CD8-positive, alpha-beta memory T cell (primary cell): Measurements from ENCODE around the gene CDK1. TPM values are rescaled to one million over a fixed set of nuclear protein-coding genes. Genes with fewer than 3 reads are reported as not detected.
A peak's percentile ranks its signal among the peaks of the same experiment; 100 is the strongest.

Source experiments
- CTCF ChIA-PET: fragments of 350-600 bp; sonication (Branson Sonifier 250); formaldehyde crosslinking; loops from one replicate; lab custom pipeline; 2021; ENCODE audit warnings: antibody characterized with exemption; lab: Charles Lee
- POLR2A ChIA-PET: fragments of 350-600 bp; sonication (Branson Sonifier 250); formaldehyde crosslinking; loops from one replicate; lab custom pipeline; 2021; ENCODE audit warnings: antibody characterized with exemption; lab: Charles Lee
- DNase-seq, 5 donors: peaks; one replicate each; pipeline versions ENCODE4 v3.0.0 to v3.0.0-alpha.2; 2020 to 2022; ENCODE audit warnings: mixed read lengths in 1 of 5
- H3K27ac ChIP-seq: one replicate; pipeline ENCODE4 v1.7.0; 2013; ENCODE audit warnings: low read depth, mild to moderate bottlenecking, low read length, moderate library complexity
- H3K27me3 ChIP-seq: 2 replicates; pipeline ENCODE4 v1.7.0; 2013; ENCODE audit warnings: low read length, mild to moderate bottlenecking; ENCODE audit not compliant: insufficient read depth, poor library complexity, severe bottlenecking
- H3K36me3 ChIP-seq: 2 replicates; pipeline ENCODE4 v1.7.0; 2013; ENCODE audit warnings: mild to moderate bottlenecking, low read length, moderate library complexity; ENCODE audit not compliant: insufficient read depth
- H3K4me1 ChIP-seq: 2 replicates; pipeline ENCODE4 v1.7.0; 2013; ENCODE audit warnings: mild to moderate bottlenecking, low read length, moderate library complexity; ENCODE audit not compliant: insufficient read depth
- H3K4me3 ChIP-seq: 2 replicates; pipeline ENCODE4 v1.7.0; 2013; ENCODE audit warnings: mild to moderate bottlenecking, low read length
- H3K9me3 ChIP-seq: 2 replicates; pipeline ENCODE4 v1.7.0; 2013; ENCODE audit warnings: mild to moderate bottlenecking, low read length
- H3K27ac Mint-ChIP-seq, 8 donors: one replicate each; pipeline ENCODE4 v1.8.0; 2020 to 2021; ENCODE audit warnings: mixed read lengths in 8 of 8, mild to moderate bottlenecking in 6 of 8, inconsistent platforms in 3 of 8, moderate library complexity in 3 of 8
- H3K27me3 Mint-ChIP-seq, 2 donors: one replicate each; pipeline ENCODE4 v1.8.0; 2020 to 2021; ENCODE audit warnings: mixed read lengths in 2 of 2, mild to moderate bottlenecking in 1 of 2, moderate library complexity in 1 of 2
- H3K36me3 Mint-ChIP-seq, 3 donors: one replicate each; pipeline ENCODE4 v1.8.0; 2020 to 2021; ENCODE audit warnings: mixed read lengths in 3 of 3, inconsistent platforms in 1 of 3, mild to moderate bottlenecking in 1 of 3
- H3K4me1 Mint-ChIP-seq, 3 donors: one replicate each; pipeline ENCODE4 v1.8.0; 2020 to 2021; ENCODE audit warnings: mixed read lengths in 3 of 3, inconsistent platforms in 1 of 3, mild to moderate bottlenecking in 1 of 3
- H3K4me3 Mint-ChIP-seq, 7 donors: one replicate each; pipeline ENCODE4 v1.8.0; 2020 to 2021; ENCODE audit warnings: mixed read lengths in 7 of 7, mild to moderate bottlenecking in 6 of 7, moderate library complexity in 4 of 7, inconsistent platforms in 2 of 7
- H3K9me3 Mint-ChIP-seq, 5 donors: one replicate each; pipeline ENCODE4 v1.8.0; 2020 to 2022; ENCODE audit warnings: mixed read lengths in 5 of 5, mild to moderate bottlenecking in 3 of 5, moderate library complexity in 2 of 5, inconsistent platforms in 1 of 5
- polyA plus RNA-seq: library from polyadenylated mRNA; unstranded; fragments of 300-500 nt; fragmentation: Illumina TruSeq; gene quantifications from one replicate; pipeline ENCODE4 v1.2.3, GENCODE V29; 2021
- total RNA-seq, 2 experiments: library from RNA; stranded (reverse); gene quantifications; one replicate each; pipeline ENCODE4 v1.2.3, GENCODE V29; 2021

CDK1 gene
- total and polyA plus RNA-seq, 3 experiments from 2014 or later, result 0.52 to 68.8 (median 67.9) TPM

DNA sequence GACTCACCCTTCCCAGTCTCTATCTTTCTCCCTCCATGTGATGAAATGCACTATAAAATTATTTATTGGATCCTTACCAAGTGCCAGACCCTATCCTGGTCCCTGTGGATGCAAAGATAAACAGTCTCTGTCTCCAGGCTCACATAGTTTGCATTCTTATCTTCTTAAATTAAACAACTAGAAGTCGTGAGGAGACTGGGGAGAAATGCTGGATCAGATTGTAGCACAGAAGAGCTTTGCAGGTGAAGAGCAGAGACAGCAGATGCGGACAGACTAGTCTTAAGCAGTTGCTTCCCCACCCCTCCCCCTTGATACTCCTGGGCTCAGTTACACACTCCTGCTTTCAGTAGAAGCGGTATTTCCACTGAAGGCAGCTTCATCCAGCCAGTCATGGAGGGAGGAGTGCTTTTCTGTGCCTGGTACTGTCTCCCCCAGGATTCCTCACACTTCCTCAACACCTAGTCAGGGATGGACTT, 20.8 kb upstream of the CDK1 start:
- H3K4me1 Mint-ChIP-seq, result no peaks in the 10 kb centered on the region
- peaks cover 23 to 43% of the 10 kb centered on the region in 2 donors for H3K27me3 Mint-ChIP-seq
- no peak overlapping the region for H3K4me3 ChIP-seq
- CTCF ChIA-PET, result interaction anchor here (1.0 kb wide), 1 partner anchor 9 kb away, joined by 3 read pairs; no protein-coding TSS in a partner anchor
- H3K4me1 ChIP-seq, result no peaks in the 10 kb centered on the region
- no peaks in the 10 kb centered on the region for H3K27me3 ChIP-seq
- H3K27ac Mint-ChIP-seq, result no peak overlapping the region
- no peak overlapping the region for H3K27ac ChIP-seq
- no peak overlapping the region for H3K4me3 Mint-ChIP-seq
- DNase-seq, result no peak
- no peaks in the 10 kb centered on the region for H3K36me3 Mint-ChIP-seq
- H3K9me3 Mint-ChIP-seq, result no peaks in the 10 kb centered on the region
- POLR2A ChIA-PET, result no interaction called here
- H3K36me3 ChIP-seq, result no peaks in the 10 kb centered on the region
- H3K9me3 ChIP-seq, result no peaks in the 10 kb centered on the region

DNA sequence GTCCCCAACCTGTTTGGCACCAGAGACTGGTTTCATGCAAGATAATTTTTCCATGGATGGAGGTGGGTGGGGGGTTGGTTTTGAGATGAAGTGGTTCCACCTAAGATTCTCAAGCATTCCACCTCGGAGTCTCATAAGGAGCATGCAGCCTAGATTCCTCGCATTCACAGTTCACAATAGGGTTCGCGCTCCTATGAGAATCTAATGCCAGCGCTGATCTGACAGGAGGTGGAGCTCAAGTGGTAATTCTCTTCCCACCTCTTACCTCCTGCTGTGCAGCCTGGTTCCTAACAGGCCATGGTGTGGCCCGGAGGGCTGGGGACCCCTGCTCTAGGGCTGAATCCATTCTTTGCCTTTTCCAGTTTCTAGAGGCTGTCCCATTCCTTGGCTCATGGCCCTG, 19.1 kb upstream of the CDK1 start:
- H3K4me3 Mint-ChIP-seq, result no peak overlapping the region
- H3K9me3 Mint-ChIP-seq, result no peaks in the 10 kb centered on the region
- Histone ChIP-seq H3K4me3 (no peak overlapping the region), H3K9me3 (no peaks in the 10 kb centered on the region), H3K27ac (no peak overlapping the region), H3K27me3 (no peaks in the 10 kb centered on the region), H3K36me3 (no peaks in the 10 kb centered on the region), H3K4me1 (no peaks in the 10 kb centered on the region)
- DNase-seq, result no peak
- H3K27ac Mint-ChIP-seq, result no peak overlapping the region
- H3K36me3 Mint-ChIP-seq, result no peaks in the 10 kb centered on the region
- POLR2A ChIA-PET, result no interaction called here
- CTCF ChIA-PET, result no interaction called here
- H3K4me1 Mint-ChIP-seq, result no peaks in the 10 kb centered on the region
- peaks cover 18 to 42% of the 10 kb centered on the region in 2 donors for H3K27me3 Mint-ChIP-seq

DNA sequence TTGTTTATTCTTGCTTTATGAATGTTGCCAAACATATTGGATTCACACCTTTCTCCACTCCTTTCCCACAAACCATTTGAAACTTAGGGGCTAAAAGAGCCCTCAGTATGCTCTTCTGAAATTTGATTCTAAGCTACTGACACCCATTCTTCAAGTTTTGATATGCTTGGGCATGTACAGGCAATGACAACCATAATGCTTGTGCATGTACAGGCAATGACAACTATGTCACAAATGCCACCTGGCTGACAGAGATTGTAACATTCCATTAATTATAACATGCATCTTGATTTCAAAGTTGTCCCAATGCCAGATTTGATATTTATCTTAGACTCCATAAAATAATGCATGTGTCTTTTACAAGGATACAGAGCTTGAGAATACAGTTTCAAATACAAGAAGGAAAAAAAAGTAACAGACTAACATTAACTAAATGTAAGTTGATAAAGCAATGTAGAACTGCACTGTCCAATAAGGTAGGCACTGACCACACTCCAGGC, 17.5 kb upstream of the CDK1 start:
- ChIA-PET POLR2A (no interaction called here), CTCF (no interaction called here)
- H3K9me3 ChIP-seq, result no peaks in the 10 kb centered on the region

DNA sequence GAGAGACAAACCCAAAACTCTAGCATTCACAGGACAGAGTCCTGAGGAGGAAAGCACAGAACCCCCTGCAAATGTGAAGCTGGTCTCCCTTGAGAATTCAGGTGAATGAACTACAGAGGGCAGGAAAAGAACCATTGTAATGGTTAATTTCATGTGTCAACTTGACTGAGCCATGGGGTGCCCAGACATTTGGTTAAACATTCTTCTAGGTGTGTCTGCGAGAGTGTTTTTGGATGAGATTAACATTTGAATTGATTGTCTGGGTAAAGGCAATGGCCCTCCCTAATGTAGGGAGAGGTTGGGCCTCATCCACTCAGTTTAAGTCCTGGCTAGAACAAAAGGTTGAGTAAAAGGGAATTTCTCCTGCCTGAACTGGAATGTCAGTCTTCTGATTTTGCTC, 15.7 kb upstream of the CDK1 start:
- CTCF ChIA-PET, result no interaction called here
- H3K27ac ChIP-seq, result no peak overlapping the region
- Mint-ChIP-seq H3K36me3 (no peaks in the 10 kb centered on the region), H3K27me3 (peaks cover 10 to 30% of the 10 kb centered on the region in 2 donors), H3K4me3 (no peak overlapping the region), H3K4me1 (no peaks in the 10 kb centered on the region), H3K27ac (no peak overlapping the region), H3K9me3 (no peaks in the 10 kb centered on the region)
- no peak for DNase-seq
- no peaks in the 10 kb centered on the region for H3K36me3 ChIP-seq
- H3K9me3 ChIP-seq, result no peaks in the 10 kb centered on the region
- no peaks in the 10 kb centered on the region for H3K27me3 ChIP-seq
- H3K4me1 ChIP-seq, result peaks cover 6% of the 10 kb centered on the region
- H3K4me3 ChIP-seq, result no peak overlapping the region
- POLR2A ChIA-PET, result no interaction called here

More for the DNA sequence above, 17.5 kb upstream of the CDK1 start:
- no peaks in the 10 kb centered on the region for H3K4me1 Mint-ChIP-seq
- H3K27ac Mint-ChIP-seq, result no peak overlapping the region
- H3K36me3 Mint-ChIP-seq, result no peaks in the 10 kb centered on the region
- H3K4me3 Mint-ChIP-seq, result no peak overlapping the region
- Histone ChIP-seq H3K36me3 (no peaks in the 10 kb centered on the region), H3K4me3 (no peak overlapping the region), H3K27me3 (no peaks in the 10 kb centered on the region), H3K4me1 (no peaks in the 10 kb centered on the region), H3K27ac (no peak overlapping the region)
- no peak for DNase-seq
- peaks cover 20 to 41% of the 10 kb centered on the region in 2 donors for H3K27me3 Mint-ChIP-seq
- no peaks in the 10 kb centered on the region for H3K9me3 Mint-ChIP-seq

DNA sequence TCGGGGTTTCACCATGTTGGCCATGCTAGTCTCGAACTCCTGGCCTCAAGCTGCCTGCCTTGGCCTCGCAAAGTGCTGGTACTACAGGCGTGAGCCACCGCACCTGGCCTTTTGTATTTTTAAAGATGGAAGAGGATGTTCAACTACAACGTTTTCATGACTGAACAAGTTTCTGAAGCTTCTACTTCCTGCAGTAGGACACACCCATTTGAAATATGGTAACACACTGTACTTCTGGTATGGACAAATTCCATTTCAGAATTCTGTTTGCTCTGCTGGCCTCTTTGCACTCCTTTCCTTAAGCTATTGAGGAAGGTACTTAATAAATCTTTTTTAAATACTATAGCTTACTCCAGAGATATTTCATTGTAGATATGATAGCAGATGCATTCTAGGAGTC, 10.9 kb upstream of the CDK1 start:
- Mint-ChIP-seq H3K4me3 (no peak overlapping the region), H3K27ac (no peak overlapping the region), H3K9me3 (no peaks in the 10 kb centered on the region), H3K4me1 (peaks cover 0 to 5% (median 2%) of the 10 kb centered on the region in 3 donors), H3K27me3 (peaks cover 4 to 17% of the 10 kb centered on the region in 2 donors), H3K36me3 (no peaks in the 10 kb centered on the region)
- no peak overlapping the region for H3K27ac ChIP-seq
- H3K9me3 ChIP-seq, result no peaks in the 10 kb centered on the region
- no peaks in the 10 kb centered on the region for H3K36me3 ChIP-seq
- ChIA-PET CTCF (no interaction called here), POLR2A (no interaction called here)
- H3K4me1 ChIP-seq, result peaks cover 6% of the 10 kb centered on the region
- no peak overlapping the region for H3K4me3 ChIP-seq
- no peak for DNase-seq
- H3K27me3 ChIP-seq, result no peaks in the 10 kb centered on the region

DNA sequence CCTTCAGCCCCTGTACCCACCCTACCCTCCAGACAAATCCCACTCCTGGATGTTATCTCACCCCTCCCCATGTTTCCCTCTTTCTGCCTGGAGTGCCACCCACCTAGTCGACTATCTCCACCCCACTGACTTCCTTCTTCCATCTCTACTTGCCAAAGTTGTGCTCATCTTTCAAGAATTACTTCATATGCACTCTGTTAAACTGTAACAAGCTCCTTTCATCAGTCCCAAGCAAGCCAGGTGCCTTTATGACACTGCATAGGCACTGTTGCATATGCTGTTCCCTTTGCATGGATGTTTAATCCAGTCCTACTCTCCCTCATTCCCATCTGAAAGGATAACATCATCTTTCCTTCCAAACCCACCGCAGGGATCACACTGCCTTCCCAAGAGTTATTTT, 8.9 kb upstream of the CDK1 start:
- no peak overlapping the region for H3K27ac Mint-ChIP-seq
- Histone ChIP-seq H3K36me3 (no peaks in the 10 kb centered on the region), H3K27me3 (no peaks in the 10 kb centered on the region), H3K27ac (no peak overlapping the region), H3K4me1 (peaks cover 6% of the 10 kb centered on the region), H3K9me3 (no peaks in the 10 kb centered on the region), H3K4me3 (no peak overlapping the region)
- peaks cover 3 to 17% of the 10 kb centered on the region in 2 donors for H3K27me3 Mint-ChIP-seq
- H3K36me3 Mint-ChIP-seq, result no peaks in the 10 kb centered on the region
- DNase-seq, result no peak
- H3K4me3 Mint-ChIP-seq, result no peak overlapping the region
- CTCF ChIA-PET, result interaction anchor here (1.6 kb wide), 1 partner anchor 25 kb away, joined by 3 read pairs; no protein-coding TSS in a partner anchor
- POLR2A ChIA-PET, result no interaction called here
- no peaks in the 10 kb centered on the region for H3K9me3 Mint-ChIP-seq
- peaks cover 0 to 5% (median 2%) of the 10 kb centered on the region in 3 donors for H3K4me1 Mint-ChIP-seq

DNA sequence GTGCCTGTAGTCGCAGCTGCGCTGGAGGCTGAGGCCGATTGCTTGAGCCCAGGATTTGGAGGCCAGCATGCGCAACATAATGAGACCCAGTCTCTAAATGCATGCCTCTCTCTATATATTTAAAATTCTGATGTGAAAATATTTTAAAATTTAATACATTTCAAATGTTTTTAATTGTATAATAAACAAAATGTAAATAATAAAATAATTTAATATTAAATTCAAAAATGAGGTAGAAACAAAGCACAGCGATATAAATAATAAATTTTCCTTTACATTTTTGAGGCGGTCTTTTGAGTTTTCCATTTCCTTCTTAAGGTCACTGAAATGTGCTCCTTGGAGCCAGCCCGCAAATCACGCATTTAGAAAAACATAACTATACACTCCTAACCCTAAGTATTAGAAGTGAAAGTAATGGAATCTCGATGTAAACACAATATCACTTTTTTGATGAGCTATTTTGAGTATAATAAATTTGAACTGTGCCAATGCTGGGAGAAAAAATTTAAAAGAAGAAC, 523 bp upstream of the CDK1 start:
- no peaks in the 10 kb centered on the region for H3K36me3 ChIP-seq
- no peaks in the 10 kb centered on the region for H3K9me3 Mint-ChIP-seq
- H3K9me3 ChIP-seq, result no peaks in the 10 kb centered on the region
- H3K4me1 ChIP-seq, result peaks cover 6% of the 10 kb centered on the region
- no peak for DNase-seq
- peaks cover 0 to 2% (median 0%) of the 10 kb centered on the region in 3 donors for H3K36me3 Mint-ChIP-seq
- peaks cover 17 to 34% (median 30%) of the 10 kb centered on the region in 3 donors for H3K4me1 Mint-ChIP-seq
- peaks cover 2 to 17% of the 10 kb centered on the region in 2 donors for H3K27me3 Mint-ChIP-seq
- POLR2A ChIA-PET, result no interaction called here
- peak overlapping the region; percentile 87 for H3K4me3 ChIP-seq
- peak overlapping the region; percentile 90 to 99 (median 97) for H3K4me3 Mint-ChIP-seq
- H3K27ac ChIP-seq, result peak overlapping the region; percentile 57
- CTCF ChIA-PET, result interaction anchor here (0.9 to 1.7 kb wide), 3 partner anchors 16 to 973 kb away, joined by 3 to 5 read pairs (median 3); no protein-coding TSS in a partner anchor
- H3K27me3 ChIP-seq, result no peaks in the 10 kb centered on the region
- peak overlapping the region in 7 of 8 donors; percentile 24 to 85 (median 78) for H3K27ac Mint-ChIP-seq

DNA sequence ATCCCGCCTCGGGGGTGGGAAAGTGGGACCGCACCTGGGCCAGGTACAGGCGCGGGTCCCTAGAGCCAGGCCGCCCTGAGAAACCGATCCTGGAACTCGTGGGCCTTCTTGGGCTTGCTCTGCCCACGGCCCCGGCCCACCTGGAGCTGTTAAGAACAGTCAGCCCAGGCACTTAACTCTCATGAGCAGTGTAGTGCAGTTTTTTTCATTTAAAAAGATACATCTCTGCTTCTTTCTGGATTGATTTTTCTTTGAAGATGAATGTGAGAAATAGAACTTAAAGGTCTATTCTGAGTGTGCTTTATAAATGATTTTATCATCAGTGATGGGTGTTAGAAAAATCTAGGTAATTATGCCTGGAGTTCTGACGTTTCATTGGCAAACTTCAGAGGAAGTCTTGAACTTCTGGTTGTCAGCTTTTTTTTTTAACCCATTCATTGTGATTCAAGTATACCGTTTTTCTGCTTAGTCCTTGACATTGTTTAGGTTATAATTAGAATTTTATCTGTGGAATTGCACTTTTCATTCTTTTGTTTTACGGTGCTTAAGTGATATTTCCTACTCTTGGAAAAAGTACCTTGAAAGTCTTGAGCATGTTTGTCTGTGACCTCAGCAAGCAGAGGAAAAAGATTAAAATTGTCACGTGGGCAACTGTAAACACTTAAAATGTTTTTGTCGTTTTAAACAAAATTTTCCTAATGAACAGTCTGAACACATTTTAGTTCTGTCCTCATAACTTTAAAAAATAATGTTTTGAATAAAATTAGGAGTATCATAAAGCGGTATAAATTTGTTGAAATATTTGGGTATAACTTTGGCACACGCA, 906 bp downstream of the CDK1 start:
- CTCF ChIA-PET, result interaction anchor here (0.9 to 1.7 kb wide), 3 partner anchors 14 to 972 kb away, joined by 3 to 5 read pairs (median 3); no protein-coding TSS in a partner anchor

More for the DNA sequence above, 906 bp downstream of the CDK1 start:
- H3K27ac ChIP-seq, result peak overlapping the region; percentile 59
- H3K36me3 ChIP-seq, result no peaks in the 10 kb centered on the region
- H3K36me3 Mint-ChIP-seq, result peaks cover 0 to 2% (median 0%) of the 10 kb centered on the region in 3 donors
- peak overlapping the region; percentile 87 for H3K4me3 ChIP-seq
- peaks cover 21 to 45% (median 40%) of the 10 kb centered on the region in 3 donors for H3K4me1 Mint-ChIP-seq
- H3K27me3 Mint-ChIP-seq, result peaks cover 2 to 12% of the 10 kb centered on the region in 2 donors
- peak overlapping the region in 5 of 8 donors; percentile 15 to 81 (median 45) for H3K27ac Mint-ChIP-seq
- peak overlapping the region; percentile 90 to 99 (median 97) for H3K4me3 Mint-ChIP-seq
- H3K4me1 ChIP-seq, result peaks cover 6% of the 10 kb centered on the region
- no peak for DNase-seq
- H3K9me3 Mint-ChIP-seq, result no peaks in the 10 kb centered on the region
- no peaks in the 10 kb centered on the region for H3K27me3 ChIP-seq
- POLR2A ChIA-PET, result no interaction called here
- no peaks in the 10 kb centered on the region for H3K9me3 ChIP-seq
